Mesenteric fat pad (tissue), 1 donor: ENCODE results near the gene RIPPLY2. TPM values are rescaled to one million over a fixed set of nuclear protein-coding genes. Genes with fewer than 3 reads are reported as not detected.

Source experiments
- DNase-seq: peaks from one replicate; pipeline ENCODE4 v3.0.0-alpha.2; 2020; ENCODE audit warnings: low spot score
- total RNA-seq: library from RNA; stranded (reverse); fragmentation: NEBNext Ultra II Directional; extraction: Animal tissue kit (Norgen Biotek cat#: 25700); gene quantifications from one replicate; pipeline ENCODE4 v1.2.1, GENCODE V29; 2021
- donor health status: DM: yes; HTN: yes; CAD: no.

Gene RIPPLY2
- total RNA-seq, 1 donor from 2014 or later: not detected

DNA sequence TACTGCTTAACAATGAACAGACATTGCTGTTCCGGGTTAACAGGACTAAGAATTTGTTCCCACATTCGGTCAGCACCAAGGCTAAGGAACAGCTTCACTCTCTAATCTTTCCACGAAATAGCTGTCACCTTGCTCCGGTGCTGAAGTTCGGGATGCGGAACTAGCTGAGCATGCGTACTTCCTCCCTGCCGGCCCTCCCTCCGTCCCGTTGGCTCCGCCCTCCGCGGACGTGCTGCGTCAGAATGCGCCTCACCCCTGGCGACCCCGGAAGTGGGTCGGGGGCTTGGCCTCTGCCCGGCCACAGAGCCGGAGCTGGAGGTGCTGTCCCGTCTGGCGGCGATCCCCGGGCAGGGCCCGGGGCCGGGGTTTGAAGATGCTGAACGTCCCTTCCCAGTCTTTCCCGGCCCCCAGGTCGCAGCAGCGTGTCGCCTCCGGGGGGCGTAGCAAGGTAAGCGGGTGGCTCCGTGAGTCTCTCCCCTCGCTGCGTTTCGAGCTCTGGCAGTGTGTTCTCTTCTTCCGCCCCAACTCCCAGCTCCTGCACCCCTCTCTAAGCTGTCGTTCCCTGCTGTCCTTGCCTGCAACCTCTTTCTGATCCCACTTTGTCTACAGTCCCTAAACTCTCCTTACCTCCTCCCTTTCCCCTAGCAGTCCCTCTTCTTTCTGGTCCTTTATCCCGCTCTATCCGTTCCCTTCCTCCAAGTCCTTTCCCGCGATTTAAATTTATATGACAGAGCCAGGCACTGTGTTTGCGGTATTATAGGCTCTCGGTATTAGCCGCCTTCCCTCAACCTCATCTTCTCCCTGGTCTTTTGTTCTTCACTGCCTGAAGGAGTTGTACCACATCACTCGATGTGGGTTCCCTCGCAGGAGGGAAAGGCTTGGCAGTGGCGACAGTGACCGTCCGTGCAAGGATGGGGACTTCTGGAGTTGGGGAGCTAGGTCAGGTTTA is 6.5 kb downstream of the RIPPLY2 start, which contains the start of gene CYB5R4:
Gene CYB5R4 (plus strand): TSS at position 280 of the 949 bp plus-strand sequence. CDS start 94 bp downstream, at position 374.
- DNase-seq: peak; percentile 98

DNA sequence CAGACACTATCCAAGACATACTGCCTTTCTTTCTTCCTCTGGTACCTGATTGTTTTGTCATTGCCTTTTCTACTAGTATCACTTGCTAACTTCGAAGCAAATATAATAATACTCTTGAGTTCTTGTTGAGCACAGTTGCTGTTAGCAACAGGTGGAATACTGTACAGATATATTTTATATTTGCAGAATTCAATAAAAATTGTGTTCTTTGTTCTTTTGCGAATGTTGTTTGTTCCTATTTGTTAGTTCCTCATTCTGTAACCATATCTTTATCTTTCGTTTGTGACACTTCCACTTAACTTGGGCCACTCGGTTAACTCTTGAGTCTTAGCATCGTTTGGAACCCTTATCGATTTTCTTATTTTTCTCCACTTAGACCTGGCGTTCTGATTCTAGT is 7.2 kb downstream of the RIPPLY2 start:
- no peak for DNase-seq

DNA sequence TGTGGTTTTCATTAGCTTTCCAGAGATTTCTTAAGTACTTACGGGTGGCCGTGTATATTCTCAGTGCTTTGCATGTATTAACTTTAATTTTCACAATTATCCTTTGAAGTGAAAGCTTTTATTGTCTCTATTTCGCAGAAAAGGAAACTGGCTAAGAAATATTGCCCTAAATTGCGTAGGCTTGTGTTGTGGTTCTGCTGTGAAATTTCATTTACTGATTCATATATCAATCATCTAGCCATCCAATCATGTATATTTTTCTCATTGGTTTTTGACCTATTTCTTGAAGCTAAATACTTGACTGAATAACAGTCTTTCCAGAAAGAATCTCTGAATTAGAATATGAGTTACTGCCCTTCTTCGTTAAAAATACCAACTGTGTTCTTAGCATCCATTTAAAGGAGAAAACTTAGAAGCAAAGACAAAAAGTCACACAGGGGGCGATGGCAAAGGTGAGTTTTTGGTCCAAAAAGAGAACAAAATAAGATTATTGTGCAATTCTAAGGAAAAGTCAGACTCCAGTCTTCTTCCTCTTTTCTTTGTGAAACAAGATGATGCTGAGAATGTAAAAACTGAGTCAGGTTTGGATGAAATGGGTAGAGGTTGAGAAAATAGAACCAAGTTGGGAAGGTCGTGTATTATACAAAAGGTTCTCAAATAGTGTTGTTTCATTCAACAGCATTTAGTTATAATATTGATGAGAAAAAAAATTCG is 7.8 kb downstream of the RIPPLY2 start:
- DNase-seq: no peak

DNA sequence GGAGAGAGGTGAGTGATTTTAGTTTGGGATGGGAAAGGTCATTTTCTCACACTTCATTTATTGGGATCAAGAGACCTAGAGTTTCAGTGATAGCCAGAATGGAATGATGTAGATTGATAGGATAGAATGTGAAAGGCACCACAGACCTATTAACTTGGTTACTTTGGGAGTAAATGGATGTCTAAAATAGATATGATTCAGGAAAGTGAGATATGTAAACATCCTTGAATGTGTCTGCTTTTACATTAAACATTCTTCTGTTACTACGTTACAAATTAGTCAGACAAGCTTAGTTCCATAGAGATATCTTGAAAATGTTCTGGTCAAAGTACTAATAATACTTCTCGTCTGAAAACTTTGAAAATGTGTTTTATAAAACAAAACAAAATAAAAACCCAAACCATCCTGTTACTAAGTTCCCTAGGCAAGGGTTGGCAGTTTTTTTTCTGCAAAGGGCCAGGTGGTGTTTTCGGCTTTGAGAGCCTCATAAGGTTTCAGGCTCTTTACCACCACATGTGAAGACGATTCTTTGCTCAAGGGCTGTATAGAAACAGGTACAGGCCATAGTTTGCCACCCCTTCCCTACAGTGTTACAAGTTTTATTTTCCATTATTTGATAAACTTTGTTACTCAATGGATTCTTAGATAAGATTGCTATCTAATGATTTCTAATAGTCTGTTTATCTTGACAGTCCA is 9.8 kb downstream of the RIPPLY2 start:
- no peak for DNase-seq

DNA sequence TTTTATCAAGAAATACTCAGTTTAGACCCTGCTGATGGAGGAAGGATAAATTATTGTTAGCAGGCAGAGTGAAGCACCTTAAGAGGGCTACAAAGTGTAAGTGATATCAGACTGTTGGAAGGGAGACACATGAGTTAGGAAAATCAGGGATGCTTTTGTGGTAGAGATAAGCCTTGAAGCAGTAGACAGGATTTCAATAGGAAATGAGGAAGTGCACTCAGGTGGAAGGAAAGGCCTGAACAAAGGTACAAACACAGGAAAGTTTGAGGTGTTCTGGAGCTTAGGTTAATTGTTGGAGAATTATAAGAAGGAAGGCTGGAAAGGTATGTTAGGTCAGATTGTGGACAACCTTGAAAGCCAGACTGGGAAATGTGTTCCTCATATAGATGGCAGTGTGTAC is 13.9 kb downstream of the RIPPLY2 start:
- DNase-seq: no peak

DNA sequence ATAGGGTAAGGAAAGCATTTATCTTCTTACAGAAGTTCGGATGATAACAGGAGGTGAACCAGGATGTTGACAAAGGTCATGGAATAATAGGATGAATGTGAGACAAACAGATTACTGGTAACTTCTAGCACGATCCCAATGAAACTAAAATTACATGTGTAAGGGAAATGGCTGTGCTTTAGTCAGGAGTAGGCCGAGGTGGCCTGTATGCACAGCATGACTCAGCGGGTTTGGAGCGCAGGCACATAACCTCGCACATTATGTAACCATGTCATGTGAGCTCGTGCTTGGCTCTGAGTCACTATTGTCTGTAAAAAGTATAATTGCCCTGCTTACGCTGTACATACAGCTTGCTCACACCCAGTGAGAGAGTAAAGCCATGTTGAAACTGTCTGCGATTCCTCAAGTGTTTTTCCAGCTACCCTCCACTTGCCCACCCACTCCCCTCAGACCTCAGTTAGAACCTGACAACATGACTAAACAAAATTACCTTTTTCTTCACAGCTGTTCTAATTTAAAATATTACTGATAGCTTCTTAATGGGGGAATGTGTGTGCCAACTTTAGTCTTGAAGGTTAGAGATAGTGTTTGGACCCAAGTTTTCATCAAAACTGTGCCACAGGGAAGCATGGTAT is 14.5 kb downstream of the RIPPLY2 start:
- DNase-seq: no peak

DNA sequence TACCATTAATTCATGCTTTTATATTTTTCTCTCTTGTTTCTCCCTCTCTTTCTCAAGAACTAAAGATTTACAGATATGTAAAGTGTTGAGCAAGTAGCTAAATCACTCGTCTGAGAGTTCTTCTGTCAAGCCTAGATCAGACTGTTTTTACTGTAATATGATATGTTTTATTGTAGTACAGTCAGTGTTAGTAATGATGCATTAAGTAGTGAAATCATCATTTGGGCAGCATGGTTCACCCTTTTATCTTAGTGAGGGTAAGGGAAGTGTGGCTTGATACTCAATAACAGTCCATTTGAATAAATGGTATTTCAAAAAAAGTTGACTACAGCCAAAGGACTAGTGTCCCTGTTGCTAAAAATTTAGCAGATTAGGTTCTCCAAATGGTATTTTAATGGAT is 15.5 kb downstream of the RIPPLY2 start:
- DNase-seq: no peak

DNA sequence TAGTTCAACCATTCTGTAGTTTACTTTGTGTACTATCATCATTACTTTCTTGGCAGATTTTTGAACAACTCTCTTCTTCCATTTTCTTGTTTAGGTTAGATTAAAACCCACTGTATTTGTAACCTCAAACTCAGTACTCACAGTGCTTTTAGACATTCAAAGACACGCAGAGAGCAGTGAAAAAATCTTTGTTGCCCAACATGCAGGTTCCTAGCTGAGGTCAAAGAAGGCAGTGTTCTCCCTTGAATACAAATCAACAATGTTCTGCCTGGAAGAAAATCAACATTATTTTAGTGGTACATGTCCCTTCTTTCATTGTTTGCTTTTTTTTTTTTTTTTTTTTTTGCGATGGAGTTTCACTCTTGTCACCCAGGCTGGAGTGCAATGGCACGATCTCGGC is 17.5 kb downstream of the RIPPLY2 start:
- no peak for DNase-seq

DNA sequence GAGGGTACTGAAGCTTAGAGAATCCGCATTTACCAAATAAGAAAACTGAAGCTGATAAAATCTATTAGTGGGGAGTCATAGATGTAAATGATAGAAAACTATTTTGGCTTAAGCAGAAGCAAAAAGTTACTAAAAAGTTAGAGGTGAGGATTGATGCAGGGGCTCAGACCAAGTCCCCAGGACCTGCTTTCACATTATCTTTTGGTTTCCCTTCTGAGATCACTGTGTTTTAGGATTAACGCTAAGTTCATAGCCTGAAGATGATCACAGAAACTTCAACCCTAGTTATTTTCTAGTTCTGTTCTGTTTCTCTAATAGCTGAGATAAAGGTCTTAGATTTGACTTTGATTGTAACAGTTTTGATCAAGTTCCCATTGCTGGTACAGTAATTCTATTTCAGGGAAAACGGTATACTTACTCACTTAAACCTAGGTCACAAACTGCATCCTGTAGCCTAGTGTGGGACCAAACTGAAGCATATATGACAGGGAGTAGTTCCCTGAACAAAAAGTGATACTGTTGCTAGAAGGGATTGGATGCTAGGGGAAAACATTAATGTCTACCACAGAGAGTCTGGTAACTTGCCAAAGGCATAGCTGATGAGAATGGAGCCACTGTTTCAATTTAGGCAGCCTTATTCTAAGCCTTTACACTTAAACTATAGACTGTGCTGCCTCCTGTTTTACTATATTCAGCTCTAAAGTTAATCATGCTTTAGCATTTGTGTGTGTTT is 19.4 kb downstream of the RIPPLY2 start:
- no peak for DNase-seq

DNA sequence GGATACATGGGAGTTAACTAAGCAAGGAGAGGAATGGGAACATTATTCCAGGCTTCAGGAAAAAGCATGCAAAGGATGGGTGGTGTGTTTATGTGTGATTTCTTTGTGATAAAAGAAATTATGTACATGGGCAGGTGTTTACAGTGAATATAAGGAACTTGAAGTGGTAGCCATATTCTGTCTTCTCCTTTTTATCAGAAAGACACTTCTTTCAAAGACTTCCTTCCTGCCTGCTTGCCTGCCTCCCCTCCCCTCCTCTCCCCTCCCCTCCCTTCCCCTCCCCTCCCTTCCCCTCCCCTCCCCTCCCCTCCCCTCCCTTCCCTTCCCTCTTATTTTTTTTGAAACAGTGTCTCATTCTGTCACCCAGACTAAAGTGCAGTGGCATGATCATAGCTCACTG is 20.7 kb downstream of the RIPPLY2 start:
- DNase-seq: no peak

DNA sequence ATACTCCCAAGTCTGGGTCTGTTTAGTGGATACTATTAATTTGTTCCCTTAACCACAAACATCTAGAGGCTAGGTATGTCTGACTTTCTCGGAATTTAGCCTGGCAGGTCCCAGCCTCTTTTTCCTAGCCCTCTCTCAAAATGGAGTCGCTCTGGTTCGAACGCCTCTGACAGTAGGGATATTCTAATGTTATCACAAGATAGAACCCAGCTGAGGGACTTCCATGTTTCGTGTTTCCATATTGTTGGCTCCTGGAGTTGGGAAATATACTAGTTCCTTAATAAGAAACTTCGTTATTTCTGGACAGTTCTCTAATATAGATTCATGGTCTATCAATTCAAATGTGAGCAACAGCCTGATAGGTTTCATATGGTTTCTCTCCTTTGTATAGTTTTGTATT is 22.7 kb downstream of the RIPPLY2 start:
- DNase-seq: no peak

DNA sequence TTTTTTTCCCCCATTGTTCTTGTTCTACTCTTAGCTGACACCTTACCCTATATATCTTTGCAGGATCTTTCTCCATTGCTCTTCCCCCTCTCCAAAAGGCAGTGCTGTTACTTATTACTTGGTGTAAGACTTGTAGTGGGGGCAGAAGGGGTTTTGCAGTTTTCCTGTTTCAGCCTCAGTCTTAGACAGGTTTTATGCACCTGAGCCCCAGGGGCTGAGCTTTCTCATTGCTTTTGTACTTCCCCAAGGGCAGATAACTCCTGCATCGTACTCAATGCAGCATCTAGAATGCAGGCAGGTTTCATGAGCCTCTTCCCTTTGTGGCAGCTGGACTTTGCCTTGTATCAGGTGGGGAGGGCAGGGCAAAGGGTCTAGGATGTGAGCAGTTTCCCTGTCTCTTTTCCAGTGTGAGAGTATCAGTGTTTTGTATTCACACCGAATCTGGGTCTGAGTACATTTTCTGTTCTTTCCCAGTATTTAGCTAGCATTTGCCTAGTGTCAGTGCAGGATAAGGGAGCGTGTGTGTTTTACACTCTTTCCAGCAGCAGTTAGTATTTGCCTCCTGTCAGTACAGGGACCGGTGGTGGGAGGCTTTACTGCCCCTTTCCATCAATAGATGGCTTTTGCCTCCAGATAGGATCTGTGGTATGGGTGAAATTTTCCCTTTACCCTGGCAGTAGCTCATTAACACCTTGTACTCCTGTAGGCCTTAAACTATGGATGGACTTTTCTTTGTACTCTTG is 25.9 kb downstream of the RIPPLY2 start:
- DNase-seq: no peak

DNA sequence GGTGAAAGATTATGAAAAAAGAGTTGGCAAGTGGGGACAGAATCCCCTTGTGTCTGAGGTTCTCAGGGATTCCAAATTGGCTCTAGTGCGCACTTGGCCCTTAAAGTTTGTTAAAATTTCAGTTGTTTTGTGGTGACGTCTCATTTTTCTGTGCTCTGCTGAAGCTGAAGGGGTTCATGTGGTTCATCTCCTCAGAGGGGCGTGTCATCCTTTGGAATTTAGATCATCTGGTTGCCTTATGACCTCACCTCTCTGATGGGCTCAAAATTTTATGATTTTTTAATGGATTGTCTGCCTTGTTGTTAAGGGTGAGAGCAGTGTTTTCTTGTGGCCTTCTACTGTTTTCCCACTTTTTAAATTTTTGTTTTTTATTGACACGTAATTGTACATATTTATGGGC is 26.6 kb downstream of the RIPPLY2 start:
- DNase-seq: no peak

DNA sequence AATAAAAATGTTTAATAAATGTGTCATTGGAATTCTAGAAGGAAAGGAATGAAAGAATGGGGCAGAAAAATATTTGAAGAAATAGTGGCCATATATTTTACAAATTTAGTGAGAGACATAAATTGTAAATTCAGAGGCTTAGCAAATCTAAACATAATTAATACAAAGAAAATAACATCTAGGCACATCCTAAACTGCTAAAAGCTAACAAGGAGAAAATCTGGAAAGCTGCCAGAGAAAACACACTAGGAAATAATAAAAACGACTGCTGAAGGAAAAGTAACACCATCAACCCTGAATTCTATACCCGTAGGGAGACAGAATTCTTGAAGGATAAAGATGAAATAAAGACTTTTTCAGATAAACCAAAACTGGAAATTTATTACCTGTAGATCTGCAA is 30.1 kb downstream of the RIPPLY2 start:
- DNase-seq: no peak

DNA sequence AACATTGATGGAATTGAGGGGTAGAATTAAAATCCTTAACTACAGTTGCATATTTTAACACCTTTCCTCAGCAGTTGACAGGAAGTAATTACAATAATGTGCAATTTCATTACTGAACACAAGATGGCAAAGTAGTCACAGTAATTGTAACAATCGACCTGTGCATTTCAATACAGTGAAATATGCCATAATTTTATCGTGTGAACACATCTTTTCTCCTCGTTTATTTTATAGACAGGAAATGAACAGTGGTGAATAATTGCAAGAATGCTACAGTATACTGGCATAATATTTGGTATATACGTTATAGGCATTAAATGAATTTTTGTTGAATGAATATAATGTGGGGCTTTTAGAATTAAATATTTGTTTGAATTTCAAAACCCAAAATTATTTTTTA is 31.4 kb downstream of the RIPPLY2 start:
- no peak for DNase-seq

DNA sequence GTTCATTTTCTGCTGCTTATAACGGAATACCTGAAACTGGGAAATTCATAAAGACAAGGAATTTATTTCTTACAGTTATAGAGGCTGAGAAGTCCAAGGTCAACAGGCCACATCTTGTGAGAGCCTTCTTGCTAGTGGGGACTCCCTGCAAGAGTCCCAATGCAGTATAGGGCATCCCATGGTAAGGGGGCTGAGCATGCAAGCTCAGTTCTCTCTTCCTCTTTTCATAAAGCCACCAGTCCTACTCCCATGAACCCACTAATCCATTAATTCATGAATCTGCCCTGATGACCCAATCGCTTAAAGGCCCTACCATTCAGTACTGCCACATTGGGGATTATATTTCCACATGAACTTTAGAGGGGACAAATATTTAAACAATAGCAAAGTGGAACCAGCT is 32.8 kb downstream of the RIPPLY2 start:
- no peak for DNase-seq

DNA sequence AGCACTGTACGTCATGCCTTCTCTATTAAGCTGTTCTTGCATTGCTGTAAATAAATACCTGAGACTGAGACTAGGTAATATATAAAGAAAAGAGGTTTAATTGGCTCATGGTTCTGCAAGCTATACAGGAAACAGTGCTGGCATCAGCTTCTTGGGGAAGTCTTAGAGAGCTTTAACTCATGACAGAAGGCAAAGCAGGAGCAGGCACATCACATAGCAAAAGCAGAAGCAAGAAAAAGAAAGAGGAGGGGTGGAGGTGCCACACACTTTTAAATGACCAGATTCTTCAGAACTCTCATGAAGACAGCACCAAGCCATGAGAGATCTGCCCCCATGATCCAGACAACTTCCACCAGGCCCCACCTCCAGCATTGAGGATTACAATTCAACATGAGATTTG is 36.5 kb downstream of the RIPPLY2 start:
- no peak for DNase-seq

DNA sequence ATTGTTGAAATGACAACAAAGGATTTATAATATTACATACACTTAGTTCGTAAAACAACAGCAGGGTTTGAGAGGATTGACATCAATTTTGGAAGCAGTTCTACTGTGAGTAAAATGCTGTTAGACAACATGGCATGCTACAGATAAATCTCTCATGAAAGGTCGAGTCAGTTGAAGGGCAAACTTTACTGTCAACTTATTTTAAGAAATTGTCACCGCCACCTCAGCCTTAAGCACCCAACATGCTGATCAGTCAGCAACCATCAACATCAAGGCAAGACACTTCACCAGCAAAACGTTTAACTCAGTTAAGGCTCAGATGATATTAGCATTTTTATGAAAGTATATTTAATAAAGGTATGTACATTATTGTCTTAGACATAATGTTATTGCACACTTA is 37.4 kb downstream of the RIPPLY2 start:
- DNase-seq: no peak

DNA sequence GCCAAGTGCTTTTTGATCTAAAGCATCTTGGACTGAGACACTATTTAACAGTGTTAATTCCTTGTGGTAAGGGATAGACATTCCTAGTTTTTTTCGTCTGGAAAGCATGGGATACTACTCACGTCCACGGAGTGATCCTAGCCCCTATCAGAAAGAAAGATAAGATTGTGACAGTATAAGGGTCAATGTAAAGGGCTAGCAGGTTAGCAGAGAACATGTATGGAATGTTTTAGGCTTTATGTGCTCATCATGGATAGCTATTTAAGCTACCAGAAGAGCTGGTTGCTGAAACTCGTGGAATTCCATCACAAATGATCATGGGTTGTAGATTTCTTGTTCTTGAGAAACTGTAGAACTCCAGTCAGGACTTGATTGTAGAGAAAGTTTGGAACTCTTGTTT is 38.4 kb downstream of the RIPPLY2 start:
- DNase-seq: no peak

DNA sequence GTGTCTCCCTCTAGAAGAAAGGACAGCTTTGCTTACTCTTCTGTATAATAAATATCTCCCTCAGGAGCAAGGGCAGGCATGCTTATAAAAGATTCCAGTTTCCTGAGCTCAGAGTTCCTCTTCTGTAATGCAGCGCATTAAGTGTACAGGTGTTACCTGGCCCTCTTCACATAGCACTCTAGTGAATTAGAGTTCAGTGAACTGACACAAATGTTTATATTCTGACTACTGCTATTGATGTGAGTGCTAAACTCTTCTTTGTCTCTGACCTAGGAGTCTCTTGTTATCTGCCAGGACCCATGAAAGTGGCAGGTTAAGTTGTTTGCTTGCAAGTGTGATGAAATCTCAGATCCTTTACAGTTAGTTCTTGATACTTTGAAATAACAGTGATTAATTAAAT is 39.9 kb downstream of the RIPPLY2 start:
- DNase-seq: no peak
